ENCODE data around the gene SLC25A19.

The SLC25A19 gene

DNA sequence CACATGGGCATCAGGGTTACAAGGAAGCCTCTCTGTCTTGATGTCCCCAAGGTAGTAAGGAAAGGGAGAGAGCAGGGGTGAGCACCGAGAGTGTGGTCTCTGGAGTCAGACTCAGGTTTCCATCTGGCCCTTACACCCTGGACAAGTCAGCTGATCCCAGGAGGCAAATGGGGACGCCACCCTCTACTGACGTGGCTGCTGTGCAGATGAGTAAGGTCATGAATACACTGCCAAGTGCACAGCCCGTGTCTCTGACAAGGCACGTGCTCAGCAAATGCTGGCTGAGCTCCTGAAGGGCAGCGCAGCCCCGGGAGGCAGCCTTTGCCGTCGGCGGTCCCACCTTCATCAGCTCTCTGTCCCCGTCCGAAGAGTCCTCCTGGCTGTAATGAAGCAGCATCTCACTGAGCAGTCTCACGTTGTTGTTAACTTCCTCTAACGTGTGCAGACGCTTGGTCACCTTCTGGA, 47.2 kb downstream of the SLC25A19 start:
- Histone ChIP-seq H3K9me3 (ENCODE audit: insufficient read depth, low read length) (no peaks in the 10 kb centered on the region), H3K9ac (ENCODE audit: insufficient read length, low read depth) (no peak overlapping the region), H3K27me3 (ENCODE audit: insufficient read depth, insufficient read length) (no peaks in the 10 kb centered on the region), H3K4me3 (ENCODE audit: insufficient read length, low read depth) (no peak overlapping the region), H3K4me1 (ENCODE audit: insufficient read depth, insufficient read length) (peaks cover 18% of the 10 kb centered on the region), H3K36me3 (ENCODE audit: insufficient read depth, insufficient read length, low read length) (peaks cover 99% of the 10 kb centered on the region)
- TF ChIP-seq ZNF274 (IDR thresholded peaks at IDR 0.05; ENCODE audit: low read depth, low read length) (no peak), SUZ12 (IDR thresholded peaks at IDR 0.05; ENCODE audit: extremely low read depth, insufficient read depth, insufficient read length) (no peak), YY1 (IDR thresholded peaks at IDR 0.05; ENCODE audit: insufficient read depth, insufficient read length) (no peak)
- no peak for DNase-seq (ENCODE audit: low read depth, low spot score)

DNA sequence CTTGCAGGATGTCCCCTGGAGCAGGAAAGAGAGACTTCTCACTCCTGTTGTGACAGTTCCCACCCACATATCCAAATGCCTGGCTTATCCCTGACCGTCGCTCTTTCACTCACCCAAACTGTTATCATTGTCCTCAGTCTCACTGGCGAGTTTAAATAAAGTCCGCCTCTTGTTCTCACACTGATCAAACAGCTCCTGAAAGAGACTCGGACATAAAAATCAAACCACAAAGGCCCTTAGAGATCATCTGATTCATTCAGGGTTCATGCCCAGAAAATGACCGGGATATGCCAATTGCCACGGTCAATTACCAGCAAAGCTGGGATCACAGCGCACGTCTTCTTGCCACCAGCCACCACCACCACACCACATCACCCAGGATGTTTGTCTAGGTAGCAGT, 47.7 kb downstream of the SLC25A19 start:
- no peaks in the 10 kb centered on the region for H3K27me3 ChIP-seq (ENCODE audit: insufficient read depth, insufficient read length)
- H3K4me1 ChIP-seq (ENCODE audit: insufficient read depth, insufficient read length) = peaks cover 18% of the 10 kb centered on the region
- DNase-seq (ENCODE audit: low read depth, low spot score) = no peak
- H3K4me3 ChIP-seq (ENCODE audit: insufficient read length, low read depth) = no peak overlapping the region
- no peaks in the 10 kb centered on the region for H3K9me3 ChIP-seq (ENCODE audit: insufficient read depth, low read length)
- no peak for TF ChIP-seq SUZ12 (IDR thresholded peaks at IDR 0.05; ENCODE audit: extremely low read depth, insufficient read depth, insufficient read length)
- no peak overlapping the region for H3K9ac ChIP-seq (ENCODE audit: insufficient read length, low read depth)
- H3K36me3 ChIP-seq (ENCODE audit: insufficient read depth, insufficient read length, low read length) = peaks cover 99% of the 10 kb centered on the region

DNA sequence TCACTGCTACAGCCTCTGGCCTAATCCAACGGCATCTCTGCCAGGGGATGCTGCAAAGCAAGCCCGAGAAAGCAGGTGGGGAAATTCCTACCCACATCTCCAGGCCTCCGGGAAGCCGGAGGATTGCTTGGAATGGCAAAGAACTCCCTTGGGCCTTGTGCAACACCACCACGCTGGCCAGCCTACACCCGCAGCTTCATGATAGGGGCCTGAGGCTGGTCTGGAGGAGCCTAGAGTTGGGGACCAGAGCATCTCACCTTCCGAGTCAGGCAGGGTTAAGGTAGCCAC, 48.1 kb downstream of the SLC25A19 start:
- Histone ChIP-seq H3K9ac (ENCODE audit: insufficient read length, low read depth) (peak overlapping the region; percentile 52), H3K4me1 (ENCODE audit: insufficient read depth, insufficient read length) (peaks cover 17% of the 10 kb centered on the region)

DNA sequence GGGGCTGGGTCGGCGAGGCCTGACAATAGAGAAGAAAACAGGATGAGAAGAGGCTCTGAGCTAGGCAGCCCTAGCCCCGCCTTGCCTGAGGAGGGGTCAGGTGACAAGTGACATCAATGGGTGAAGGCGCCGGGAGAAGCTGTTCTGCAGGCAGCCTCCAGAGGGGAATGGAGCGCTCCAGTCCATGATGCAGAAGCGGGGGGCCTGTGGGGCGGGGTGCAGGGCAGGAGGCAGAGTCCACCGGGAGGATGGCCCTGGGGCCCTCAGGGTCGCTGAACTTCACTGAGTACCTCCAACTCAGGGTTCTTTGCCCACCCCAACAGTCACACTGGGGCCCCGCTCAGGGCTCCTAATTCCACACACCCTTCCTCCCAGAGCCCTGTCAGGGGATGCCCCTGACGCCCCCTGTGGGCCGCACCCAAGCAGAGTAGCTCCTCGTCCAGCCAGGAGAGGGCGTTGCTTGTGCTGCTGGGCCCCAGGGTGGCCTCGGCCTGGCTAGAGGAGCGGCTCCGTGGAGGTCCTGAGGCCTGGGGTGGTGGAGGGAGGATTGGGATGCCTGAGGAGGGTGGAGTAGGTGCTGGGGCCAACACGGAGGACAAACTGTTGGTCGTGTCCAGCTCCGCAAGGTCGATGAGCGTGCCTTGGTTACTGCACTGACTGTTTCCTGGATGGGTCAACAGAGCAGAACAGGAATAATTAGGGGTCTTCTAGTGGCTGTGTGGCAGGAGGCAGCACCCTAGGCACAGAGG, 48.7 kb downstream of the SLC25A19 start:
- peak; percentile 44 for DNase-seq (ENCODE audit: low read depth, low spot score)
- Histone ChIP-seq H3K4me3 (ENCODE audit: insufficient read length, low read depth) (no peak overlapping the region), H3K9me3 (ENCODE audit: insufficient read depth, low read length) (no peaks in the 10 kb centered on the region), H3K36me3 (ENCODE audit: insufficient read depth, insufficient read length, low read length) (peaks cover 99% of the 10 kb centered on the region), H3K9ac (ENCODE audit: insufficient read length, low read depth) (peak overlapping the region; percentile 52), H3K4me1 (ENCODE audit: insufficient read depth, insufficient read length) (peaks cover 17% of the 10 kb centered on the region), H3K27me3 (ENCODE audit: insufficient read depth, insufficient read length) (no peaks in the 10 kb centered on the region)
- TF ChIP-seq YY1 (IDR thresholded peaks at IDR 0.05; ENCODE audit: insufficient read depth, insufficient read length) (no peak), ZNF274 (IDR thresholded peaks at IDR 0.05; ENCODE audit: low read depth, low read length) (no peak), SUZ12 (IDR thresholded peaks at IDR 0.05; ENCODE audit: extremely low read depth, insufficient read depth, insufficient read length) (no peak)

More for the DNA sequence above, 48.1 kb downstream of the SLC25A19 start:
- H3K27me3 ChIP-seq (ENCODE audit: insufficient read depth, insufficient read length) = no peaks in the 10 kb centered on the region
- H3K36me3 ChIP-seq (ENCODE audit: insufficient read depth, insufficient read length, low read length) = peaks cover 99% of the 10 kb centered on the region
- no peak overlapping the region for H3K4me3 ChIP-seq (ENCODE audit: insufficient read length, low read depth)
- TF ChIP-seq ZNF274 (IDR thresholded peaks at IDR 0.05; ENCODE audit: low read depth, low read length) (no peak), SUZ12 (IDR thresholded peaks at IDR 0.05; ENCODE audit: extremely low read depth, insufficient read depth, insufficient read length) (no peak), YY1 (IDR thresholded peaks at IDR 0.05; ENCODE audit: insufficient read depth, insufficient read length) (no peak)
- no peaks in the 10 kb centered on the region for H3K9me3 ChIP-seq (ENCODE audit: insufficient read depth, low read length)
- no peak for DNase-seq (ENCODE audit: low read depth, low spot score)

DNA sequence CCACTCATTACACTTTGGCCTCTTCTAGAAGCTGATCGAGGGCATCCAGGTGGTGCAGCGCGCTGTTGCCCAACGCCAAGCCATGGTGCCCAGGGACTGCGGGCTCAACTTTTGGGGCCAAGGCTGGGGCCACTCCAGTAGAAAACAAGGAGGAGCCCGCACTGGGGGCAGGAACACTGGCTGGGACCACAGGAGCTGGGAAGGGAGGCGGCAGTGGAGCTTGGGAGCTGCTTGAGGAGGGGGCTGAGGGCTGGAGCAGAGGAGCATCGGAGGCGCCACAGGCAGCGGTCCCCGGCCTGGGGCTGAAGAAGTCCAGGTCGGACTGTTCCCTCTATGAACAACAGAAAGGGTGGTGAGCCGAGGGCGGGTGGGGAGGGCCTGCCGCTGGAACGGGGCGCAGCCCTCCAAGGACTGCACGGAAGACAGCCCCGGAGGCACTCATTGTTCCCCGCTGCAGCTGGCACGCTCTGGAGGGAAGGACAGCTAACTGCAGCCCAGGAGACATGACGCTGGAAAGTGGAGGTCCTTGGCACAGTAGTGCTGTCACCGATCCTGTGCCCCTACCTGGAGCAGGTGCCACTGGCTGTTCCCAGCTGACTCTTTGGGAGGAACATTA, 49.3 kb downstream of the SLC25A19 start:
- peak overlapping the region; percentile 36 for H3K9ac ChIP-seq (ENCODE audit: insufficient read length, low read depth)
- H3K4me3 ChIP-seq (ENCODE audit: insufficient read length, low read depth) = no peak overlapping the region
- no peaks in the 10 kb centered on the region for H3K27me3 ChIP-seq (ENCODE audit: insufficient read depth, insufficient read length)
- no peak for DNase-seq (ENCODE audit: low read depth, low spot score)
- H3K36me3 ChIP-seq (ENCODE audit: insufficient read depth, insufficient read length, low read length) = peaks cover 99% of the 10 kb centered on the region
- no peaks in the 10 kb centered on the region for H3K9me3 ChIP-seq (ENCODE audit: insufficient read depth, low read length)
- TF ChIP-seq ZNF274 (IDR thresholded peaks at IDR 0.05; ENCODE audit: low read depth, low read length) (no peak), SUZ12 (IDR thresholded peaks at IDR 0.05; ENCODE audit: extremely low read depth, insufficient read depth, insufficient read length) (no peak), YY1 (IDR thresholded peaks at IDR 0.05; ENCODE audit: insufficient read depth, insufficient read length) (no peak)
- H3K4me1 ChIP-seq (ENCODE audit: insufficient read depth, insufficient read length) = peaks cover 17% of the 10 kb centered on the region

DNA sequence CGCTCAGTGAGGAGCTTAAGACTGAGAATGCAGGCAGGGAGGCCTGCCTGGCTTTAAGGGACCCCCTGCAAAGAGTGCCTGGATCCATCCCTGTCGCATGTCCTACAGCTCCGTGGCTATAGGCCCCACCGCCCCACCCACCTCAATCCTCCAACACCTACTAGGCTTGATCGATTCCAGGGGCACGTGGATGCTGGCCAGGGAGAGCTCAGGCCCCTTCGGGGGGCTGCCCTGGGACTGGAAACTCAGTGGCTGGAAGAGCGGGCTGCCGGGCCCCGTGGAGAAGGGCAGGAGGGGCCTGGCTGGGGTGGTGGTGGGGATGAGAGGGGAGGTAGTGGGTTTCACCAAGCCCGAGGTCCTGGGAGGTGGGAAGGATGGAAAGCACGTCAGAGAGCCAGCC, 50.0 kb downstream of the SLC25A19 start:
- no peak overlapping the region for H3K9ac ChIP-seq (ENCODE audit: insufficient read length, low read depth)
- no peaks in the 10 kb centered on the region for H3K27me3 ChIP-seq (ENCODE audit: insufficient read depth, insufficient read length)
- TF ChIP-seq SUZ12 (IDR thresholded peaks at IDR 0.05; ENCODE audit: extremely low read depth, insufficient read depth, insufficient read length) (no peak), YY1 (IDR thresholded peaks at IDR 0.05; ENCODE audit: insufficient read depth, insufficient read length) (no peak), ZNF274 (IDR thresholded peaks at IDR 0.05; ENCODE audit: low read depth, low read length) (no peak)
- H3K4me3 ChIP-seq (ENCODE audit: insufficient read length, low read depth) = no peak overlapping the region
- H3K9me3 ChIP-seq (ENCODE audit: insufficient read depth, low read length) = no peaks in the 10 kb centered on the region
- no peak for DNase-seq (ENCODE audit: low read depth, low spot score)
- H3K36me3 ChIP-seq (ENCODE audit: insufficient read depth, insufficient read length, low read length) = peaks cover 99% of the 10 kb centered on the region
- peaks cover 17% of the 10 kb centered on the region for H3K4me1 ChIP-seq (ENCODE audit: insufficient read depth, insufficient read length)

DNA sequence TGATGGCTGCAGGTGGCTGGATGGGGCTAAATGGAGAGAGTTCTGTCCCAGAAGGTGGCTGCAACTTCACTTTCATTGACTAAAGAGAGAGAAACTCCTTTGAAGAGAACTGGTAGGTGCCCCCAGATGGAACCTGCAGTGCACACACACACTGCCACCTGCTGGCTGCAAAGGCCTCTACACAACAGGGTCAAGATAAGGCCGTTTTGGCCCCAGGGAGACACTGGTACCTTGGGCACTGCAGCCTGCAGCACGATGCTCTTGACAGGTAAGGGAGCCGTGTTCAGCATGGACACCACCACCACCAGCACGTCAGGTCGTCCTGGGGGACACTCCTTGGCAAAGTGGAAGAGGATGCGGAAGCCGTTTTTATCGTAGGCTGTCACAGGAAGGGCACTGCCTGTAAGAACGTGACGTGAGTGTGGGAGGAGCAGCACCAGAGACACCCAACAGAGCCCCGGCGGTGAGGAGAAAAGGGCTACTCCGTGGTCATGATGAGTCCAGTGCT, 50.5 kb downstream of the SLC25A19 start:
- Histone ChIP-seq H3K9ac (ENCODE audit: insufficient read length, low read depth) (no peak overlapping the region), H3K9me3 (ENCODE audit: insufficient read depth, low read length) (no peaks in the 10 kb centered on the region), H3K36me3 (ENCODE audit: insufficient read depth, insufficient read length, low read length) (peaks cover 96% of the 10 kb centered on the region), H3K27me3 (ENCODE audit: insufficient read depth, insufficient read length) (no peaks in the 10 kb centered on the region), H3K4me1 (ENCODE audit: insufficient read depth, insufficient read length) (peaks cover 17% of the 10 kb centered on the region), H3K4me3 (ENCODE audit: insufficient read length, low read depth) (no peak overlapping the region)
- TF ChIP-seq ZNF274 (IDR thresholded peaks at IDR 0.05; ENCODE audit: low read depth, low read length) = no peak
- TF ChIP-seq YY1 (IDR thresholded peaks at IDR 0.05; ENCODE audit: insufficient read depth, insufficient read length) = no peak
- DNase-seq (ENCODE audit: low read depth, low spot score) = peak; percentile 39
